Measurements from ENCODE around the gene GSK3B. TPM values are rescaled to one million over a fixed set of nuclear protein-coding genes. Genes with fewer than 3 reads are reported as not detected.

Gene GSK3B
- total RNA-seq, 2 donors from 2014 or later, result 57.3 to 59.8 TPM

DNA sequence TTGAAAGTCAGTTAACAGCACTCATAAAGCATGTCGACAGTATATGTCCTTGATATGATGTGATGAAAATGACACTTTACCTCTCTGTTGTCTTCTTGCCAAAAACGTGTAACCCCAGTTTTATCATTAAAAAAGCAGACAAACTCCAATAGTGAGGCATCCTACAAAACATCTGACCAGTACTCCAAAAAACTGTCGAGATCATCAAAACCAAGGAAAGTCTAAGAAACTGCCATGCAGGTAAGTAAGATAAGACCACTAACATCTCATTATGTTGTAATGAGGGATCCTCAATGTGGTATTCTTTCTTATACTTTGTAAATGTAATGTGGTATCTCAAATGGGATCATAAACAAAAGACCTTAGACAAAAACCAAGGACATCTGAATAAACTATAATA lies 160.0 kb downstream of the GSK3B start:
- TF ChIP-seq, protein P1, sequence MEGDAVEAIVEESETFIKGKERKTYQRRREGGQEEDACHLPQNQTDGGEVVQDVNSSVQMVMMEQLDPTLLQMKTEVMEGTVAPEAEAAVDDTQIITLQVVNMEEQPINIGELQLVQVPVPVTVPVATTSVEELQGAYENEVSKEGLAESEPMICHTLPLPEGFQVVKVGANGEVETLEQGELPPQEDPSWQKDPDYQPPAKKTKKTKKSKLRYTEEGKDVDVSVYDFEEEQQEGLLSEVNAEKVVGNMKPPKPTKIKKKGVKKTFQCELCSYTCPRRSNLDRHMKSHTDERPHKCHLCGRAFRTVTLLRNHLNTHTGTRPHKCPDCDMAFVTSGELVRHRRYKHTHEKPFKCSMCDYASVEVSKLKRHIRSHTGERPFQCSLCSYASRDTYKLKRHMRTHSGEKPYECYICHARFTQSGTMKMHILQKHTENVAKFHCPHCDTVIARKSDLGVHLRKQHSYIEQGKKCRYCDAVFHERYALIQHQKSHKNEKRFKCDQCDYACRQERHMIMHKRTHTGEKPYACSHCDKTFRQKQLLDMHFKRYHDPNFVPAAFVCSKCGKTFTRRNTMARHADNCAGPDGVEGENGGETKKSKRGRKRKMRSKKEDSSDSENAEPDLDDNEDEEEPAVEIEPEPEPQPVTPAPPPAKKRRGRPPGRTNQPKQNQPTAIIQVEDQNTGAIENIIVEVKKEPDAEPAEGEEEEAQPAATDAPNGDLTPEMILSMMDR (conservative IDR thresholded peaks at IDR 0.05), result no peak
- Histone ChIP-seq H3K27me3 (ENCODE audit: control insufficient read depth, insufficient read depth, low read length, poor library complexity, severe bottlenecking) (no peaks in the 10 kb centered on the region), H3K9ac (ENCODE audit: extremely low read depth, low read length, poor library complexity, severe bottlenecking) (no peak overlapping the region), H3K9me3 (ENCODE audit: control insufficient read depth, low read length) (no peaks in the 10 kb centered on the region), H3K4me1 (ENCODE audit: control insufficient read depth, insufficient read depth, low read length) (no peaks in the 10 kb centered on the region), H3K27ac (ENCODE audit: low read depth, low read length) (no peak overlapping the region), H3K36me3 (ENCODE audit: control insufficient read depth, insufficient read depth, low read length) (no peaks in the 10 kb centered on the region), H3K4me3 (ENCODE audit: low read length) (no peak overlapping the region)
- Mint-ChIP-seq H3K27ac (no peak overlapping the region), H3K4me3 (no peak overlapping the region), H3K36me3 (ENCODE audit: low read depth) (peaks cover 17% of the 10 kb centered on the region), H3K27me3 (ENCODE audit: insufficient read depth) (no peaks in the 10 kb centered on the region), H3K4me1 (peaks cover 4% of the 10 kb centered on the region), H3K9me3 (peaks cover 2% of the 10 kb centered on the region)
- WGBS, 2 experiments (ENCODE audit: insufficient coverage in 1 of 2, insufficient read length in 1 of 2), result 90 to 93% methylated on average over 2 to 3 of the region's 3 CpGs
- no peak for DNase-seq

DNA sequence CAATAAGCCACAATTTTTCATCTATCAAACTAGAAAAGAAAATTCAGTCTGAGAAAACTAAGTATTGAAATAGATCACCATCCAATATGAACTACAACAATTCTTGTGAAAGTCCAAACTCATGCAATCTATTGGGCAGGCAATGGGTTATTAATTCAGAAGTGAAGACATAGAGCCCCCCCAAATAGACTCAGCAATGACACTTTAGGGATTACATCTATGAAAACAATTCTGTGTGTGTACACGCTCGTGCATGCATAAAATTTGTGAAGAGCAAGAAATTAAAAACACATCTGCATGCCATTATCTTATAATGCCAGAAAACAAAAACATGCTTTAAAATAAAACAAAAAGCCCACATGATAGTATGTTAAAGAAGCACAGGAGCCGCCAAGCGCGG lies 161.0 kb downstream of the GSK3B start:
- Mint-ChIP-seq H3K27ac (no peak overlapping the region), H3K9me3 (peaks cover 2% of the 10 kb centered on the region), H3K27me3 (ENCODE audit: insufficient read depth) (no peaks in the 10 kb centered on the region), H3K4me3 (no peak overlapping the region), H3K4me1 (no peaks in the 10 kb centered on the region), H3K36me3 (ENCODE audit: low read depth) (peaks cover 16% of the 10 kb centered on the region)
- Histone ChIP-seq H3K36me3 (ENCODE audit: control insufficient read depth, insufficient read depth, low read length) (no peaks in the 10 kb centered on the region), H3K9ac (ENCODE audit: extremely low read depth, low read length, poor library complexity, severe bottlenecking) (no peak overlapping the region), H3K4me1 (ENCODE audit: control insufficient read depth, insufficient read depth, low read length) (no peaks in the 10 kb centered on the region), H3K9me3 (ENCODE audit: control insufficient read depth, low read length) (no peaks in the 10 kb centered on the region), H3K27me3 (ENCODE audit: control insufficient read depth, insufficient read depth, low read length, poor library complexity, severe bottlenecking) (no peaks in the 10 kb centered on the region), H3K4me3 (ENCODE audit: low read length) (no peak overlapping the region), H3K27ac (ENCODE audit: low read depth, low read length) (no peak overlapping the region)
- 96 to 100% methylated on average over 3 to 5 of the region's 5 CpGs for WGBS, 2 experiments (ENCODE audit: insufficient coverage in 1 of 2, insufficient read length in 1 of 2)
- no peak for DNase-seq
- TF ChIP-seq, protein P1 (conservative IDR thresholded peaks at IDR 0.05), result no peak

DNA sequence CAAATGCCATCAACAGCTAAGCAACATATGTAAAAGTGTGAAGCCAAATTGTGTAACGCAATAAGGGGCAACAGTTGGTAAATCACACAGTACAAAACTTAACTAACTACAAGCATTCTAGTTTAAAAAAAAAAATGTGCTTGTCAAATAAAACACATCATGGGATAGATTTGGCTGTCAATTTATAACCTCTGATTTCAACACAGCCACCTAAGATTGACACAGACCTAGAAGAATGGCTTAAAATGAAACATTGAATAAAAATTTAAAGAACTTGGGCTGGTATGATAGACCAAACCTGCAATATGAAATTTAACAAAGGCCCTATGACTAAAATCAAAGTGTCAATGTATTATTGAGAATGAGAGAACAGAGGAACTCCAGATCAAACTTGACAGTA lies 164.0 kb downstream of the GSK3B start:
- Mint-ChIP-seq H3K9me3 (no peaks in the 10 kb centered on the region), H3K27ac (no peak overlapping the region), H3K36me3 (ENCODE audit: low read depth) (peaks cover 11% of the 10 kb centered on the region), H3K27me3 (ENCODE audit: insufficient read depth) (no peaks in the 10 kb centered on the region), H3K4me3 (no peak overlapping the region), H3K4me1 (no peaks in the 10 kb centered on the region)
- no peak for DNase-seq
- H3K36me3 ChIP-seq (ENCODE audit: control insufficient read depth, insufficient read depth, low read length), result no peaks in the 10 kb centered on the region
- TF ChIP-seq, protein P1 (conservative IDR thresholded peaks at IDR 0.05), result no peak
- no peak overlapping the region for H3K4me3 ChIP-seq (ENCODE audit: low read length)
- H3K27me3 ChIP-seq (ENCODE audit: control insufficient read depth, insufficient read depth, low read length, poor library complexity, severe bottlenecking), result no peaks in the 10 kb centered on the region
- H3K4me1 ChIP-seq (ENCODE audit: control insufficient read depth, insufficient read depth, low read length), result no peaks in the 10 kb centered on the region
- WGBS, 2 experiments (ENCODE audit: insufficient coverage in 1 of 2, insufficient read length in 1 of 2), result 90% methylated on average over 1 of the region's 1 CpG; no CpG with 5 or more reads in 1 of the 2 experiments
- no peaks in the 10 kb centered on the region for H3K9me3 ChIP-seq (ENCODE audit: control insufficient read depth, low read length)
- no peak overlapping the region for H3K27ac ChIP-seq (ENCODE audit: low read depth, low read length)
- no peak overlapping the region for H3K9ac ChIP-seq (ENCODE audit: extremely low read depth, low read length, poor library complexity, severe bottlenecking)
